Keratinocyte (primary cell): ENCODE measurements around the gene P2RX2. TPM values are rescaled to one million over a fixed set of nuclear protein-coding genes. Genes with fewer than 3 reads are reported as not detected.

Experiments
- DNase-seq: peaks from one replicate; pipeline ENCODE4 v3.0.0-alpha.2; 2011; ENCODE audit warnings: low read depth, missing footprints, low spot score
- FAIRE-seq: peaks from 2 replicates; lab custom pipeline; 2011; peaks lifted over from hg19 to GRCh38; lab: Jason Lieb, UNC
- H2AFZ ChIP-seq: 2 replicates; pipeline ENCODE4 v1.6.0; 2012; ENCODE audit warnings: low read length, control low read depth, inconsistent platforms; ENCODE audit not compliant: control insufficient read depth
- H3K27ac ChIP-seq: 2 replicates; pipeline ENCODE4 v1.5.1; 2011; ENCODE audit warnings: low read length; ENCODE audit not compliant: control insufficient read depth, insufficient read depth
- H3K27me3 ChIP-seq: 3 replicates; pipeline ENCODE4 v1.6.0; 2011; ENCODE audit warnings: low read length; ENCODE audit not compliant: control insufficient read depth, insufficient read depth; ENCODE audit errors: extremely low read depth
- H3K36me3 ChIP-seq, 2 experiments: 2 replicates in 1 of 2; 3 replicates in 1 of 2; pipeline ENCODE4 v1.5.1; 2011; ENCODE audit warnings: low read length in 2 of 2, mild to moderate bottlenecking in 1 of 2; ENCODE audit not compliant: control insufficient read depth in 2 of 2, insufficient read depth in 2 of 2; ENCODE audit errors: extremely low read depth in 1 of 2
- H3K4me1 ChIP-seq: 3 replicates; pipeline ENCODE4 v1.5.1; 2011; ENCODE audit warnings: low read length; ENCODE audit not compliant: control insufficient read depth, insufficient read depth; ENCODE audit errors: extremely low read depth
- H3K4me2 ChIP-seq: 3 replicates; pipeline ENCODE4 v1.6.0; 2011; ENCODE audit warnings: low read depth, low read length; ENCODE audit not compliant: control insufficient read depth, insufficient read depth; ENCODE audit errors: extremely low read depth
- H3K4me3 ChIP-seq, 3 experiments: fragments of 200-600 bp in 1 of 3; sonication (generic) in 1 of 3; 2 replicates in 2 of 3; 3 replicates in 1 of 3; pipeline ENCODE4 v1.5.1; 2011 to 2016; ENCODE audit warnings: low read length in 3 of 3, mild to moderate bottlenecking in 3 of 3, control low read depth in 2 of 3, inconsistent platforms in 1 of 3, low read depth in 1 of 3, mixed read lengths in 1 of 3, mixed run types in 1 of 3, moderate library complexity in 1 of 3; ENCODE audit not compliant: control insufficient read depth in 2 of 3, insufficient read depth in 2 of 3; ENCODE audit errors: extremely low read depth in 1 of 3
- H3K79me2 ChIP-seq: 2 replicates; pipeline ENCODE4 v1.6.0; 2012; ENCODE audit warnings: low read length; ENCODE audit not compliant: control insufficient read depth, insufficient read depth
- H3K9ac ChIP-seq: 3 replicates; pipeline ENCODE4 v1.6.0; 2011; ENCODE audit warnings: low read length; ENCODE audit not compliant: control insufficient read depth, insufficient read depth; ENCODE audit errors: extremely low read depth
- H3K9me1 ChIP-seq: 3 replicates; pipeline ENCODE4 v1.6.0; 2011; ENCODE audit warnings: low read length; ENCODE audit not compliant: control insufficient read depth, insufficient read depth; ENCODE audit errors: extremely low read depth
- H3K9me3 ChIP-seq: 2 replicates; pipeline ENCODE4 v1.5.1; 2012; ENCODE audit warnings: low read depth, low read length; ENCODE audit not compliant: control insufficient read depth
- H4K20me1 ChIP-seq: 3 replicates; pipeline ENCODE4 v1.6.0; 2011; ENCODE audit warnings: low read length; ENCODE audit not compliant: control insufficient read depth, insufficient read depth; ENCODE audit errors: extremely low read depth
- CTCF ChIP-seq, 3 experiments: IDR thresholded peaks in 1 of 3; conservative IDR thresholded peaks in 1 of 3; optimal IDR thresholded peaks in 1 of 3; 2 replicates in 2 of 3; 3 replicates in 1 of 3; pipeline versions ENCODE3 to v1.5.1; 2011; ENCODE audit warnings: low read length in 3 of 3, mild to moderate bottlenecking in 3 of 3, moderate library complexity in 2 of 3, control low read depth in 1 of 3, inconsistent platforms in 1 of 3; ENCODE audit not compliant: insufficient read depth in 2 of 3; ENCODE audit errors: extremely low read depth in 1 of 3
- EZH2 ChIP-seq: IDR thresholded peaks from one replicate; pipeline ENCODE4 v1.6.1; 2012; ENCODE audit warnings: inconsistent platforms, mild to moderate bottlenecking, low read length, moderate library complexity
- dilution Hi-C: fragments of 300-500 bp; cut with MboI; formaldehyde crosslinking; loops from one replicate; pipeline ENCODE4 v1.7.0; 2020; ENCODE audit warnings: low sequenced_read_pairs; ENCODE audit not compliant: extremely low pct_ligation_motif_present
- polyA plus RNA-seq, 5 experiments: library from polyadenylated mRNA; depleted of rRNA in 3 of 5; stranded (reverse) in 3 of 5; stranded (forward) in 1 of 5; unstranded in 1 of 5; fragments of >200 nt; gene quantifications; 1 replicate in 1 of 5; 2 replicates in 3 of 5; 3 replicates in 1 of 5; pipeline versions ENCODE4 v1.2.1 to v1.2.3, GENCODE V29; 2011 to 2012; ENCODE audit warnings: missing spikeins in 2 of 5, low read depth in 1 of 5, low replicate concordance in 1 of 5

P2RX2 gene
- polyA plus RNA-seq, 1 donor (not counting 4 experiments of a cell fraction or from before 2014, with no cell fraction given) = not detected

- H3K9me1 ChIP-seq = no peaks in the 10 kb centered on the region
- H3K4me3 ChIP-seq = no peak overlapping the region
- H3K9ac ChIP-seq = no peak overlapping the region
- H3K27ac ChIP-seq = no peak overlapping the region
- H4K20me1 ChIP-seq = peaks cover 3% of the 10 kb centered on the region
- no peak overlapping the region for H2AFZ ChIP-seq
- no peak for FAIRE-seq
- peaks cover 4 to 16% of the 10 kb centered on the region in 2 experiments for H3K36me3 ChIP-seq
- no peak for DNase-seq
- H3K9me3 ChIP-seq = no peaks in the 10 kb centered on the region
- H3K27me3 ChIP-seq = no peaks in the 10 kb centered on the region
- dilution Hi-C loops = no loop called here
- H3K4me1 ChIP-seq = no peaks in the 10 kb centered on the region
- H3K4me2 ChIP-seq = no peak overlapping the region
- TF ChIP-seq CTCF (optimal IDR thresholded peaks at IDR 0.05 in 1 of 3, IDR thresholded peaks at IDR 0.05 in 1 of 3, conservative IDR thresholded peaks at IDR 0.05 in 1 of 3; ENCODE audit: extremely low read depth in 1 of 3, insufficient read depth in 2 of 3, low read length in 3 of 3) (no peak), EZH2 (no peak)
- H3K79me2 ChIP-seq = no peaks in the 10 kb centered on the region
These were observed 44.1 kb upstream of the P2RX2 start for GRCh38 chr12:132574271-132574996.

- Histone ChIP-seq H3K4me2 (no peak overlapping the region), H3K27ac (no peak overlapping the region), H3K36me3 (peaks cover 4 to 16% of the 10 kb centered on the region in 2 experiments), H2AFZ (no peak overlapping the region), H3K9ac (no peak overlapping the region), H3K4me3 (no peak overlapping the region), H3K79me2 (no peaks in the 10 kb centered on the region), H4K20me1 (peaks cover 3% of the 10 kb centered on the region), H3K9me1 (no peaks in the 10 kb centered on the region), H3K9me3 (no peaks in the 10 kb centered on the region), H3K4me1 (no peaks in the 10 kb centered on the region), H3K27me3 (no peaks in the 10 kb centered on the region)
- TF ChIP-seq CTCF (optimal IDR thresholded peaks at IDR 0.05 in 1 of 3, IDR thresholded peaks at IDR 0.05 in 1 of 3, conservative IDR thresholded peaks at IDR 0.05 in 1 of 3; ENCODE audit: extremely low read depth in 1 of 3, insufficient read depth in 2 of 3, low read length in 3 of 3) = no peak
- TF ChIP-seq EZH2 = no peak
- dilution Hi-C loops = no loop called here
- no peak for FAIRE-seq
- no peak for DNase-seq
These were observed 42.9 kb upstream of the P2RX2 start for GRCh38 chr12:132575661-132576060.
